C4-2B (cell line): ENCODE measurements around the gene GOLGA6L2.
"Not testable (repeated sequence)": the region's sequence is repeated elsewhere in the genome, so short reads cannot be mapped to it uniquely, and the experiment has no call there.

Source experiments
- ZFX ChIP-seq: fragments of 450-650 bp; IDR thresholded peaks from 2 replicates; pipeline ENCODE4 v1.6.1; 2017
- TF ChIP-seq, protein P1 (sequence below): fragments of 450-650 bp; conservative IDR thresholded peaks from 2 replicates; pipeline ENCODE4 v1.5.1; 2017; ENCODE audit warnings: mild to moderate bottlenecking

- TF ChIP-seq, protein P1, sequence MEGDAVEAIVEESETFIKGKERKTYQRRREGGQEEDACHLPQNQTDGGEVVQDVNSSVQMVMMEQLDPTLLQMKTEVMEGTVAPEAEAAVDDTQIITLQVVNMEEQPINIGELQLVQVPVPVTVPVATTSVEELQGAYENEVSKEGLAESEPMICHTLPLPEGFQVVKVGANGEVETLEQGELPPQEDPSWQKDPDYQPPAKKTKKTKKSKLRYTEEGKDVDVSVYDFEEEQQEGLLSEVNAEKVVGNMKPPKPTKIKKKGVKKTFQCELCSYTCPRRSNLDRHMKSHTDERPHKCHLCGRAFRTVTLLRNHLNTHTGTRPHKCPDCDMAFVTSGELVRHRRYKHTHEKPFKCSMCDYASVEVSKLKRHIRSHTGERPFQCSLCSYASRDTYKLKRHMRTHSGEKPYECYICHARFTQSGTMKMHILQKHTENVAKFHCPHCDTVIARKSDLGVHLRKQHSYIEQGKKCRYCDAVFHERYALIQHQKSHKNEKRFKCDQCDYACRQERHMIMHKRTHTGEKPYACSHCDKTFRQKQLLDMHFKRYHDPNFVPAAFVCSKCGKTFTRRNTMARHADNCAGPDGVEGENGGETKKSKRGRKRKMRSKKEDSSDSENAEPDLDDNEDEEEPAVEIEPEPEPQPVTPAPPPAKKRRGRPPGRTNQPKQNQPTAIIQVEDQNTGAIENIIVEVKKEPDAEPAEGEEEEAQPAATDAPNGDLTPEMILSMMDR: not testable (repeated sequence)
- TF ChIP-seq ZFX: not testable (repeated sequence)
Measured at GRCh38 chr15:23425327-23425726, 21.7 kb downstream of the GOLGA6L2 start.
